Measurements from ENCODE around the gene AQP12A.
"Not testable (repeated sequence)": the region's sequence is repeated elsewhere in the genome, so short reads cannot be mapped to it uniquely, and the experiment has no call there.

Gene AQP12A

GRCh38 chr2:240662681-240663080 lies 29.0 kb upstream of the AQP12A start:
- no peak for DNase-seq

DNA sequence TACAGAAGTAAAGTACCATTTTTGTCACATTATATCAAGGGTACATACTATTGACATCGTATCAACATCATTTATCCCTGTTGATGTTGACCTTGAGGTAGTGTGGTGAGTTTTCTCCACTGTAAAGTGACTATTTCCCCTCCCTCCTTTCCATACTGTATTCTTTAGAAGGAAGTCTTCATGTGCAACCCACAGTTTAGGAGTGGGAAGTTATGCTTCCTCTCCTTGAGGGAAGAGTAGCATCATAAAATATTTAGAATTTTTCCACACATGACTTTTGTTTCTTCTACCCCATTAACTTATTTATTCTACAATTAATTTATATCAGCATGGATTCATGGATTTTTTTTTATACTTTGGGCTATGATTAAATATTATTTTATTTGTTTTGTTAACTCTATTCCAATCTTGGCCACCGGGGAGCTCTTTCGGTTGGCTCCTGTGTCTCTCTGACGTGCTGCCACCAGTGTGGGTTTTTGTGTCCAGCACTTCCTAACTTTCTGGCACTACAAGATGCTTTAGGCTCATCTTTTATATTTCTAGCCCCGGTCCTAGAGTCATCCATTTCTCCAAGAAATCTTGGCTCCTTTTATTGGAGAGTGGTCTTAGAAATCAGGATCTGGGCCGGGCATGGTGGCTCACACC lies 28.0 kb upstream of the AQP12A start:
- DNase-seq: no peak

- DNase-seq: no peak
Observed at GRCh38 chr2:240664622-240665021, 27.0 kb upstream of the AQP12A start.

- DNase-seq: no peak
Observed at GRCh38 chr2:240670402-240670801, 21.3 kb upstream of the AQP12A start.

DNA sequence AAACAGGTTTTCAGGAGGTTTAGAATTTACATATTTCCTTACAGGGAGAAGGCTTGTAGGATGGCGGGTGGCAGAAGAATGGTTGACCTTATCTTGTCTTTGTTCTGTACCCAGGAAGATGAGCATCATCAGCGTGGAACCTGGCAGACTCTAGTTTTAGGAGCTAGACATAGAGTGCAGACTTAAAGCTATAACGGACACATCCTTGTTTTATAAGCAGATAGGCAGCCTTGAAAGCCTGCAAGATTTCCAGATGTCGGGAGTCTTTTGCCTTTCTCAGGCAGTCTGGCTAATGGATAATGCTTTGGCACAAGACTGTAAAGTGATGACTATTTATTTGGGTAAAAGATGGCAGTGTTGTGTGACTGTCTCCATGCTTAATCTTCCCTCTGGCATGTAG lies 20.7 kb upstream of the AQP12A start:
- DNase-seq: no peak

DNA sequence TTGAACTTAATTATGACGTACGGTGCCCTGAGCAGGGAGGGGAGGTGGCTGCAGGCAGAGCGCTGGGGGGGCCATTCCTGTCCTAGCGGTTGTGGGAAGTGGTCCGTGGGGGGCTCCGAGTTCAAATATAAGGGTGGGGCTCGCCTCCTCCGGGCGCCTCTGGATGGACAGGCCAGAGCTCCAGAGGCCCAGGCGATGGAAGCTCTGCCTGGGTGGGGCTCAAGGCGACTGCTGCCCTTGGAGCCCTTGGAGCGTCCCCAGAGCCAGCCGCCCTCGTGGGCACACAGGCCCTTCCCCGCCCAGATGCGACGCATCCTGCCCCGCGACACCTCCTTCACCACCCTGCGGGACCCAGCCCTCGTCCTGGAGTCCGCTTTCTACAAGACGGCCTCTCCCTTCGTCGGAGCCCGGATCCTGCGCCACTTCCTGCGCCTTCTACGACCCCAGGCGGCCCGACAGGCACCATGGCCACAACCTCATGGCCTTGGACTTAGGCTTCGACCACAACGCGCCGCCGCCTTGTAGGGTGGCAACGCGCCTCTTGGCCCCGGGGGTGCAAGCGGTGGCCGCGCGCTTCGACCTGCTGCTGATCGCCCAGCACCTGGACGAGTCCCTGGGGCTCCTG lies 19.5 kb upstream of the AQP12A start:
- no peak for DNase-seq

- no peak for DNase-seq
Observed at GRCh38 chr2:240672701-240673190, 18.9 kb upstream of the AQP12A start.

- DNase-seq: not testable (repeated sequence)
Observed at GRCh38 chr2:240674461-240675184, 17.0 kb upstream of the AQP12A start.

DNA sequence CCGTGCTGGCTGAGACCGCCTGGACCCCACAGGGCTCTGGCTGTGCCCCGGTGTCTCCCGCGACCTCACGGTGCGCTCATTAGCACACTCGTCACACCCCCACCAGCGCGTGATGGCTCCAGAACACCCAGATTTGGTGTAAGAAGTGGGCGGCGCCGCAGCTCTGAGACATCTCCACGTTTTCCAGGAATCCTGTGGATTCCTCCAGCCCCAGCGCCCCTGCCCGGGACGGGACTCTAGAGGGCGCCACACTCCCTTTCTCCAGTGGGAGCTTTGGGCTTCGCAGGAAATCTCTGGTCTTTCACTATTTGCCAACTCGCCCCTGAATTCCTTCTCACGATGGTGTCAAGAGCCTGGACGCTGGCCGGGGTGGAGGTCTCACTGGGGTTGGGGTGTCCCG lies 16.3 kb upstream of the AQP12A start:
- not testable (repeated sequence) for DNase-seq

GRCh38 chr2:240678043-240678442 lies 13.6 kb upstream of the AQP12A start:
- not testable (repeated sequence) for DNase-seq

- DNase-seq: not testable (repeated sequence)
Observed at GRCh38 chr2:240678909-240679308, 12.8 kb upstream of the AQP12A start.

- DNase-seq: not testable (repeated sequence)
Observed at GRCh38 chr2:240680185-240680584, 11.5 kb upstream of the AQP12A start.

GRCh38 chr2:240682431-240683224 lies 9.0 kb upstream of the AQP12A start, which contains the start of gene AQP12B:
Gene AQP12B, minus strand, starts transcription at chr2:240682885. Its CDS starts 48 bp downstream, at chr2:240682837.
- not testable (repeated sequence) for DNase-seq

GRCh38 chr2:240683329-240683979 lies 8.2 kb upstream of the AQP12A start:
- DNase-seq: not testable (repeated sequence)

- DNase-seq: not testable (repeated sequence)
Observed at GRCh38 chr2:240683980-240684728, 7.5 kb upstream of the AQP12A start.

- no peak for DNase-seq
Observed at GRCh38 chr2:240685771-240686371, 5.8 kb upstream of the AQP12A start.

DNA sequence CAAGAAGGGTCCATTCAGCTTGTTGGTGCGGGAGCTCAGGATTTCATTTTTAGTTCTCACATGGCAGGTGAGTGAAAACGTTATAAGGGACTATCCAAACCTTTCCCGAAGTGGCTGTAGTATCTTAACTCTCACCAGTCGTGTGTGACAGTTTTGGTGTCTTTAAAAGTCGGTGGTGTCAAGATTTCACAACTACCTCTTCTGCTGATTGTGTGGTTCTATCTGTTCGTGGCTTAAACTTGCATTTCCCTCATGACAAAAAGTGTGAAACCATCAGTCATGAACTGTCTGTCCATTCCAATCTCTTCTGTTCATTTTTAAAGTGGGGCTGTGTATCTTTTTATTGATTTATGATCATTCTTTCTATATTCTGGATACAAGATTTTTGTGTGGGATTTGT lies 5.2 kb upstream of the AQP12A start:
- no peak for DNase-seq

- no peak for DNase-seq
Observed at GRCh38 chr2:240687045-240687740, 4.5 kb upstream of the AQP12A start.

- DNase-seq: no peak
Observed at GRCh38 chr2:240687741-240688552, 3.7 kb upstream of the AQP12A start.

- no peak for DNase-seq
Observed at GRCh38 chr2:240688553-240688919, 3.1 kb upstream of the AQP12A start.

Data from GOT3 (cell line).